GM21717 (cell line): ENCODE measurements around the gene TMIGD2.
"Not testable (repeated sequence)": the region's sequence is repeated elsewhere in the genome, so short reads cannot be mapped to it uniquely, and the experiment has no call there.

ENCODE experiments used
- ATAC-seq: cut with Tn5 transposase; IDR thresholded peaks from one replicate; pipeline ENCODE4 v1.9.1; 2021; ENCODE audit warnings: mild to moderate bottlenecking, moderate library complexity; ENCODE audit not compliant: unreplicated experiment

The TMIGD2 gene

DNA sequence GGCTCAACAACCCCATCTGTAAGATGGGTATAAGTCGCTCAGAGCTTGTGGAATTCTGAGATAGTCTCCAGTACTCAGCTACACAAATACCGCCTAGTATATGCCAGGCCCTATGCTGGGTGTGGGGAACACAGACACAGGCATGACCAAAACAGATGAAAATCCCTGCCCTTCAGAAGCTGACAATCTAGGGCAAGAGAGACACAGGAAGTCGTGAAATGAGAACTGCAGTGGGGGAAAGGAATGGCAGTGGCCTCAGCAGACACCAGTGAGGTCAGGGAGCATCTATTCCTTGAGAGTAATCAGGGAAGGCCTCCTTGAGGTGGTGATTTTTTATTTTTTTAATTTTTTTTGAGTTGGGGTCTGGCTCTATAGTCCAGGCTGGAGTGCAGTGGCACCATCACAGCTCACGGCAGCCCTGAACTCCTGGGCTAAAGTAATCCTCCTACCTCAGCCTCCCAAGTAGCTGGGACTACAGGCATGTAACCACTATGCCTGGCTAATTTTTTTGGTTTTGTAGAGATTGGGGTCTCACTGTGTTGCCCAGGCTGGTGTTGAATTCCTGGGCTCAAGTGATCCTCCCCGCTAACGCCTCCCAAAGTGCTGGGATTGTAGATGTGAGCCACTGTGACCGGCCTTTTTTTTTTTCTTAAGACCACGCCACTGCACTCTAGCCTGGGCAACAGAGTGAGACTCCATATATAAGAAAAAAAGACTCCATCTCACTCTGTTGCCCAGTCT, 3.2 kb downstream of the TMIGD2 start:
- ATAC-seq: no peak

DNA sequence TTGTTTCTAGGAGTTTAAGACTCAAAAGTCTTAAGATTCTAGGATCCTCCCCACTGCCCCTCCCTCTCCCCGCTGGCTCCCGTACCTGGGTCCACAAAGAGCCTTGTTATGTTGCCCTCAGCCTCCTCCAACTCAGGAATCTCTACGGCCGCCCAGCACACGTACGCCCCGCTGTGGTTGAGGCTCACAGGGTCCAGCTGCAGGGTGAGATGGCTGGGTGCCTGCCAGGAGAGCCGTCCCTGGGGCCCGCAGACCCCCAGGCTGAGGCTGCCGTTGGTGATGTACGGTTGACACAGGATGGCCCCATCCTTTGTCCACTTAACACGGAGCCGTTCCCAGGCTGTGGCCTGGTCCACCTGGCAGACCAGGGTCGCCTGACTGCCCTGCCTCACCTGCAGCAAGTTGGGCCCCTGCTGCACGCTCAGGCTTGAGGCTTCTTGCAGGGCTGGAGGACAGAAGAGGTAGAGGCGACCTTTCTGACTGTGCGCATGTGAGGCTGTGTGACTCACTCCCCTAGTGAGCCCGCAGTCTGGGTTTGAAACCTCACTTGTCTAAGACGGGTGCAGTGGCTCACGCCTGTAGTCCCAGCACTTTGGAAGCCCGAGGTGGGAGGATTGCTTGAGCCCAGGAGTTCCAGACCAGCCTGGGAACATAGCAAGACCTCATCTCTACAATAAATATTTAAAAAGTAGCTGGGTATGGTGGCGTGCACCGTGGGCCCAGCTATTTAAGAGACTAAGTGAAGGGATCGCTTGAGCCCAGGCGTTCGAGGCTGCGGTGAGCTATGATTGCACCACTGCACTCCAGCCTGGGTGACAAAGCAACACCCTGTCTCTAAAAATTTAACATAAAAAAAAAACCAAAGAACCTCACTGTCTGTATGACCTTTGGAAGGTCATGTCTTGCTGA, 4.0 kb downstream of the TMIGD2 start:
- ATAC-seq: no peak

DNA sequence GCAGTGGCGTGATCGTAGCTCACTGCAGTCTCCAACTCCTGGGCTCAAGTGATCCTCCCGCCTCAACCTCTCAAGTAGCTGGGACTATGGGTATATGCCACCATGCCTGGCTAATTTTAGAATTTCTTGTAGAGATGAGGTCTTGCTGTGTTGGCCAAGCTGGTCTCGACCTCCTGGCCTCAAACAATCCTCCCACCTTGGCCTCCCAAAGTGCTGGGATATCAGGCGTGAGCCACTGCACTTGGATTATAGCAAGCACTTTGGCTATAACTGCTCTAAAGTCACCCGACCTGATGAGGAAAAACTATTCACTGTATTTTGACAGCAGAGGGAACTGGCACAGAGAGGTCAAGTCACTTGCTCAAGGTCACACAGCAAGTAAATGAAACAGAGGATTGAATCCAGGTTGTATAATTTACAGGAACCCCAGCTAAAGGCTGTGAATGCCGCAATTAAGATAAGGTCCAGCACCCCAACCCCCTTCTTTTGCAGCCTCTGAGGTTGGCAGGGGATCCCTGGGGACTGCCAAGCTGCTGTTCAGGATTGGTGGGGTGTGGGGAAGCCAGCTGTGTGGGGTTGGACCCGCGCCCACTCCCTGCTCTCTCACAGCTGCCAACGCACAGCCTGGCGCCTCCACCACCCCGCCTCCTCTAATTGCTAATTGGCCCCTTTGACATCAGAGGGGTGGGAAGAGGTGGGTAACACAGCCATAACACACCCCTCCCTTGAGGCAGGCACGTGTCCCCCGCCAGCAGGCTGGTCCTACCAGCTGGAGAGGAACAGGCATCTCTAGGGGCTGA, 6.0 kb downstream of the TMIGD2 start:
- no peak for ATAC-seq

DNA sequence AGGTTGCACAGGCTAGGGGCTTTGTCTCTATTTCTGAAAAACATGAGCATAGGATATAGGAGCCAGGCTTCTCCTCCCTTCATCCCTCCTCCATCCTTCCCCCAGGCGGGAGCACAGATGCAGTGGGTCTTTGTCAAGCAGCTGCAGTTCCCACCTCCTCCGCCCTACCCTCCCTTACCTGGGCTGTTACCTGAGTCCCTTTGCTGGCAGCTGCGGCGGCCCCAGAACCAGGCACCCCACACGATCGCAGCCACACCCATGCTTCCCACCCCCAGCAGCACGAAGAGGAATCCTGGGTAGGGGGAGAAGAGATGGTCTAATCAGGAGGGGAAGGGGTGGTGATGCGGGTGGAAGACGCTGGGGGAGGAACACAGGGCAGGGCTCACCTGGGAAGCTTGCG, 7.8 kb downstream of the TMIGD2 start:
- no peak for ATAC-seq

DNA sequence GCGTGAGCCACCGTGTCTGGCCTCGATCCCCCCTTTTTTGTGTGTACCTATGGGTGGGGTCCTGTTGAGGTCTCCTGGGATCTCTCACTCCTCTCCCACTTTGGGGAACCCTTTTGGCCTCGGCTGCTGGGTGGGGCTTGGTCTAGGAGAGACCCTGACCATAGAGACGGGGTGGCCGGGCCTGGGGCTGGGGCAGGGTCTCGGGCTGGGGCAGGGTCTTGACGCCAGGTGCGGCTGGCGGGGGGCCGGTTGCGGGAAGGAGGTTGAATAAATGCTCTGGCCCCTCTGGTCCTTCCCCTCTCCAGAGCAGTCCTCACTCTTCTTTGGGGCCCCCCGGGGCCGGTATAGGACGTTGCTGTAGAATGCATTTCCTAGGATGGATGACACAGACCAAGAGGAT, 9.7 kb downstream of the TMIGD2 start:
- ATAC-seq: no peak

DNA sequence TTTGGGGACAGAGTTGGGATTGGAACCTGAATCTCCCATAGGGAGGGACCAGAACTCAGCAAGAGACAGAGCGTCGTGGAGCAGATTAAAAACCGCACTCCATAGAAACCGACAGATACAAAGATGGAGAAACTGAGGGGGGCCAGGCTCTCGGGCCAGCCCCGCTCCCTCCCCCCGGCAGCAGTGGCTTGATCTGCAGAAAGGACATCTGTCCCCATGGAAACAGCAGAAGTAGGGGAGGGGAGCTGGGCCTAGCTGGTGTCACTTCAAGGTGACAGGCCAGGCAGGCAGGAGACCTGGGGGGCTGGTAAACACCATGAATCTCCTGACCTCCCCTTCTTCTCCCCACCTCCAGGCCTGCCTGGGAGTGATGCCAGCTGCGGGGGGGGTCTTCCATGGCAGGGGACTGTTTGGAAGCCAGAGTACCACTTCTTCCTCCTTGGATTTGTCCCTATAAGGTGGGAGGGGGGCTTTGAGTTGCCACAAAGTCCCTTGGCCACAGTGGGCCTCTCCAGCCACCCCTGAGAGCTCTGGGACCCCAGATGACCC, 10.9 kb downstream of the TMIGD2 start:
- no peak for ATAC-seq

DNA sequence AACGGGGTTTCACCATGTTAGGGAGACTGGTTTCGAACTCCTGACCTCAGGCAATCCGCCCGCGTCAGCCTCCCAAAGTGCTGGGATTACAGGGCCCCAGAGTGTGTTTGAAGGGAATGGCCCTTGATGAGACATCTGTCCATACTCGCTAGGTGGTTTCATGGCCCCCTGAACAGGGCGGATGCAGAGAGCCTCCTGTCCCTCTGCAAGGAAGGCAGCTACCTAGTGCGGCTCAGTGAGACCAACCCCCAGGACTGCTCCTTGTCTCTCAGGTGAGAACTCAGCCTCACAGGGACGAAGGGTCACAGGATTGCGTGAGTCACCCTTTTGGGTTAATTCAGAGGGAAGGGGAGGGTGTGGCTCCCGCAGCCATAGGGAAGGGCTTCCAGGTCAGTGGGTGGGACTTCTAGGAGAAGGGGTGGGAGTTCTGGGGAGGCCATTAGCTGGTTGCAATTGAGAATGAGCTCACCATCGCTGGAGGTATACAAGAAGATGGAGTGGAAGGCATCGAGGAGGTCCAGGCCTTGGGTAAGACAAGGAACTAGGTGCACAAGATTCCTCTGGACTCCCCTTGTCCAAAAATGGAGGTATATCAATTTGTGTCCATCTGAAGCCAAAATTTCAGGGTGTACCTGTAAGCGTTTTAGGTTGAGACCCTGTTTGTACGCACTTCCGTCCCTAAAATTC, 14.0 kb downstream of the TMIGD2 start:
- ATAC-seq: no peak

DNA sequence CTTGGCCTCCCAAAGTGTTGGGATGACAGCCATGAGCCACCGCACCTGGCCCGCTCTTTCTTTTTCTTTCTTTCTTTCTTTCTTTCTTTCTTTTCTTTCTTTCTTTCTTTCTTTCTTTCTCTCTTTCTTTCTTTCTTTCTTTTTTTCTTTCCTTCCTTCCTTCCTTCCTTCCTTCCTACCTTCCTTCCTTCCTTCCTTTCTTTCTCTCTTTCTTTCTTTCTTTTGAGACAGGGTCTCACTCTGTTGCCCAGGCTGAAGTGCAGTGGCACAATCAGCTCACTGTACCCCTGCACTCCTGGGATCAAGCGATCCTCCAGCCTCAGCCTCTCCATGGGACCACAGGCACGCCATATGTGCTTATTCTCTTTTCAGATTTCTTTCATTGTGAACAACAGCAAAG, 16.0 kb downstream of the TMIGD2 start:
- ATAC-seq: not testable (repeated sequence)

DNA sequence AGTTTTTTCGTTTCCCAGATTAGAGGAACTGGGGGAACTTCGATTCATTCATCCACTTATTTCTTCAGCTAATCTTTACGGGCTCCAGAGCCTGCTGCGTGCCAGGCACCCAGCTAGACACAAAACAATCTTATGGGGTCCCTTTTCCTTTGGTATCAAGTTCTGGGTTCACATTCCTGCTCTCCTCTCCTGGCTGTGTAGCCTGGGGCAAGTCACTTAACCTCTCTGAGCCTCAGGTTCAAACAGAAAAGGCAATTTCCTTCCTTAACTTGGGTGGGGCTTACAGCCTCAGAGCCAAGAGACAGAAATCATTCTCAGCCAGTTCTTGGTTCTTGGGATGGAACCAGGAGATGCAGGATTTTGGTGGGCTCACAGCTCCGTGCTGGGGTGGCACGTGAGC, 17.2 kb downstream of the TMIGD2 start:
- no peak for ATAC-seq

DNA sequence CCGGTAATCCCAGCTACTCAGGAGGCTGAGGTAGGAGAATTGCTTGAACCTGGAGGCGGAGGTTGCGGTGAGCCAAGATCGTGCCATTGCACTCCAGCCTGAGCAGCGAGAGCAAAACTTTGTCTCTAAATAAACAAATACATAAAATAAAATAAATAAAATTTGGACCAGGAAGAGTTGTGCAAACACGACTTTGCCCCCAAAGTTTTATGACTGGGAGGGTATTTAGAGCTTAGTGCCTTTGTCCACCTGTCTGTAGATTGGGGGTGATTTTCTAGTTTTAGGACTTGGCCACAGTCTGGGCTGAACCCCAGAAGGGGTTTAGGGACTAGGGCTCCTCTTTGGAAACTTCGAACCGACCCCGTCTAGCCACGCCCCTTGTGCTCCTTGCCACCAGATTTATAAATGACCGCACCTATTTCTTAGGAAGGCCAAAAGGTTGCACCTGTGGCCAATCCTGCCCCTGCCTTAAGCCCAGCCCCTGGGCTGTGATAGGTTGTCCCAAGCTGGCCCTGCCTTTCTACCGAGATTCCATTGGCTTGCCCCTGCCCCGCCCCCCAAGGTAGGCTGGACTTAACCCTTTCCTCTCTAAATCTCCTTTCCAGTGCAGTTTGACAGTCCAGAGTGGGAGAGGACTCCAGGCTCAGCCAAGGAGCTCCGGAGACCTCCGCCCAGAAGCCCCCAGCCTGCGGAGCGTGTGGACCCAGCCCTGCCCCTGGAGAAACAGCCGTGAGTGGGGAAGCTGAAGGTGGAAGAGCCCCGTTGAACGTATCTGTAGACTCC, 17.8 kb downstream of the TMIGD2 start:
- no peak for ATAC-seq

DNA sequence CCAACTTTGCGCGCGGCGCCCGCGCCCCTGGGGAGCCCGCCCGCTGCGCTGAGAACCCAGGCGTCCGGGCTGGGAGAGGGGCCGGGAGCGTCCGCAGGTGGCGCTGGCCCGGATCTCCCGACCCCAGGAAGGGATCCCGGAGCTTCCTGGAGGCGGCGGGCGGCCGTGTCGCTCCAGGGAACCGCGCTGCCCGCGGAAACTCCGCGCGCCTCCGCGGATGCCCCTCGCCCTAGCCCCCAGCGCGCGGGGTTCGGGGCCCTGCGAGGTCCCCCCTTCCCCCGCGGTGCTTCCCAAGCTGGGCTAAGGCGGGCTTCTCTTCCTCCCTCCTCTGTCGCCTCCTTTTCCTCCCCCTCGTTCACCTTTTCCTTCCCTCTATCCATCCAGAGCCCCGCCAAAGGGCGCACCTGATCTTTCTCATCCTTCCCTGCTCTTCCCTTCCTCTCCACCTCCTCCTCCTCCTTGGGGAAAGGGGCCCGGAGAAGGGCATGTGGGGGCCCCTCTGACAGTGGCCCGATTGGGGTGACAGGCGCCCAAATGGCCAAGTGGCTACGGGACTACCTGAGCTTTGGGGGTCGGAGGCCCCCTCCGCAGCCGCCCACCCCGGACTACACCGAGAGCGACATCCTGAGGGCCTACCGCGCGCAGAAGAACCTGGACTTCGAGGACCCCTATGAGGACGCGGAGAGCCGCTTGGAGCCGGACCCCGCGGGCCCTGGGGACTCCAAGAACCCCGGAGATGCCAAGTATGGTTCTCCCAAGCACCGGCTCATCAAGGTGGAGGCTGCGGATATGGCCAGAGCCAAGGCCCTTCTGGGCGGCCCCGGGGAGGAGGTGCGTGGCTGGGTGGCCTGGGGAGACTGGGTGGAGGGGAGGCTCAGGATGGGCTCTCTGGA, 22.4 kb downstream of the TMIGD2 start:
- no peak for ATAC-seq

DNA sequence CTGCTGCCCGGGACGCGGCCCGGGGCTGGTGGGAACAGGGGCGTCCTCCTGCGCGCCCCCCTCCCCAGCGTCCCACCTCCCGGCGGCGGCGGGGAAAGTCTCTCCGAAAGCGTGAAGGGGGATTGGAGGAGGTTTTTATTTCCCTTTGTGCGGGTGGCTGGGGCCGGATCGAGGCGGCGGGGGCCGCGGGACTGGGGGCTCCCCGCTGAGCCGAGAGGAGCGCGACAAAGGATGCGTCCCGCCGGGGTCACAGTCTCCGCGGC, 23.0 kb downstream of the TMIGD2 start:
- ATAC-seq: no peak

DNA sequence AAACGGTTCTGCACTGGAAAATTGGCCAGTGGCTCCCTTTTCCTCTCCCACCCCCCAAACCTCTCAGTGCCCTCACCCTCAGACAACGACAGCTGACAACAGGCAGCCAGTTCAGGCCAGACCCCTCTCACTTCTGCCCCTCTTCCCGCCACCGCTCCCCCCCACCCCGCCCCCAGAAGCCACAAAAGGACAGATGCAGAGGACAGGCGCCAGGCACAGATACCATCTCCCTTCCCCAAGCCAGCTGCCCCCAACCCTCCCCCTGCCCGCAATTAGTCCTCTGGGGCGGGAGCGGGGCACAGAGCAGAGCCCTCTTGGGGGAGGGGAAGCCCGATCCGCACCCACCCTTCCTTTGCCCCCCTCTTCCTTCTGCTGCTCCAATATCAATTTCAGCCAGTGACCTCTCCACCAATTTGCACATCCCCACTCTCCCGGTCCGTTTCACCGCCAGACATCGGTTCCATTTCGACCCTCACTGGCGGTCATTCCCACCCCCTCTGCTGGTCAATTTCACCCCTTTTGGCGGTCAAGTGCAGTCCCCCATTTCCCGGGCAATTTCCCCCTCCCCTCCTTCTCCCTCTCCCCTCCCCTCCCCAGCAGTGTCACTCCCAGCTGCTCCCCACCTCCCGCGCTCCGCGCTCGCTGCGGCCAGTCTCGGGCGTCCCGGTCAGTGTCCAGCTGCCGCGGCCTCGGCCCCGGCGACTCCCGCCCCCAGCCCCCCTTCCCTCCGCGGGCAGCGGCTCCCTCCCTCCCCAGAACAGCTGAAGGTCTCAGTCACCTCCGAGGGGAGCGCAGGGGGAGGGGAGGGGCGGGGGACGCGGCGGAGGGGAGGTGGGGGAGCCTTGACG, 23.5 kb downstream of the TMIGD2 start, which contains the start of gene SHD:
TSS of gene SHD (plus strand) at position 848 of the 848 bp plus-strand sequence. CDS start 798 bp downstream, outside the sequence.
- no peak for ATAC-seq

DNA sequence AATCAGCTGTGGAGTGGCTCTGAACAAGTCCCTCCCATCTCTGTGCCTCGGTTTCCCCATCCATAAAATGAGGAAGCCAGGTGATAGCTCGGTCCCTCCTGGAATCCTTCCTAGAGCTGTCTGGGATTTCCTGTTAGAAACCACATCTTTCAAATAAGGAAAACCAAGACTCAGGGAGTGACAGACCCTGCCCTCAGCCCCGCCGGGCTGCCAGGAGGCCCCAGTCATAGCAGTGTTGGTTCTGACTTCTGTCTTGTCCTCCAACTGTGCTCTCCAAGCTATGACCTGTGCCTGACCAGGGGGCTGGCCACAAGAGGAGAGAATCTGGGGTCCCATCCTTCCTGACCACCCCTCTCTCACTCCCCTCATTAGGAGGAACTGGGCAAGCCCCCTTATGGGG, 24.2 kb downstream of the TMIGD2 start:
- no peak for ATAC-seq

DNA sequence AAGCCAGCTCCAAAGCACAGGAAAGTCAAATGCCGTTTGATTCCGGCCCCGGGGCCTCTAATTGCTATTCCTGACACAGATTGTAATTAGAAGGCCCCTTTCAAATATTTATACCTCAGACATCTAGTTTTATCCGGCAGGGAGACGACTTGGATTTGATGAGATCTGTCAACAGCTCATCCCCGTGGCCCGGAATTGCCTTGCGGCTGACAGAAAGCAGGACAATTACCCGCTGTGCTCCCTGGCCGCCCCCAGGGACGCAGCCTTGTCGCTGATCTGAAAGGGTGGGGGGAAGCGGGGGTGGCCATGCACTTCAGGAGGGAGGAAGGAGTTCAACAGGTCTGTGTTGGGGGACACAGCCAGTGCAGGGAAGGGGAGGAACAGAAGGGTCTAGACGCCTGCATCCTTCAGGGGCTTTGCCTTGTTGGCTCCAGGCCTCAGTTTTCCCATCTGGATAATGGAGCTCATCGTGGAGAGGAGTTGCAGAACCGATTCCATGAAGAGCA, 24.9 kb downstream of the TMIGD2 start:
- no peak for ATAC-seq

DNA sequence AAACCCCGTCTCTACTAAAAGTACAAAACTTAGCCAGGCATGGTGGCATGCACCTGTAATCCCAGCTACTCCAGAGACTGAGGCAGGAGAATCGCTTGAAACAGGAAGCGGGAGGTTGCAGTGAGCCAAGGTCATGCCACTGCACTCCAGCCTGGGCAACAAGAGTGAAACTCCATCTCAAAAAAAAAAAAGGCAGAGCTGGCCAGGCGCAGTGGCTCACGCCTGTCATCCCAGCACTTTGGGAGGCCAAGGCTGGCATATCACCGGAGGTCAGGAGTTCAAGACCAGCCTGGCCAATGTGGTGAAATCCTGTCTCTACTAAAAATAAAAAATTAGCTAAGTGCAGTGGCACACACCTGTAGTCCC, 27.9 kb downstream of the TMIGD2 start:
- ATAC-seq: not testable (repeated sequence)

DNA sequence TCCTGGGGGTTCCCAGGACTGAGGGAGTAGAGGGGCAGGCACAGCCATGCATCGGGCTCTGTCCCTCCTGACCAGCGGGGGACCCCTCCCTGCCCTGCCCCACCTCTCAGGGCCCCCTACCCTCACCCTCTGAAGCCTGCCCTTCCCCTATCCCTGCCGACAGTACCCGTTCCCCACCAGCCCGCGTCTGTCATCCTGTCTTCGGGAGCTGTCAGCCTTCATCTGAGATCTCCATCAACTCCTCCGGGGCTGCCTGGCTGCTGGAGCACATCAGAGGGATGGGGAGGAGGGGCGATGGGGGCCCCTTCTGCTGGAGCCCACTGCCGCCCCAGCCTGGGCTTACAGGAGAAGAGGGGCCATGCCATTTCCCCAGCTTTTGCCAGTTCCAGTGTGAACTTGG, 29.3 kb downstream of the TMIGD2 start:
- ATAC-seq: no peak
